ENCODE data around the gene PSMD13. TPM values are rescaled to one million over a fixed set of nuclear protein-coding genes. Genes with fewer than 3 reads are reported as not detected.
"Not testable (repeated sequence)": the region's sequence is repeated elsewhere in the genome, so short reads cannot be mapped to it uniquely, and the experiment has no call there.

PSMD13 gene
- total RNA-seq, 1 donor from 2014 or later: 80.3 TPM

DNA sequence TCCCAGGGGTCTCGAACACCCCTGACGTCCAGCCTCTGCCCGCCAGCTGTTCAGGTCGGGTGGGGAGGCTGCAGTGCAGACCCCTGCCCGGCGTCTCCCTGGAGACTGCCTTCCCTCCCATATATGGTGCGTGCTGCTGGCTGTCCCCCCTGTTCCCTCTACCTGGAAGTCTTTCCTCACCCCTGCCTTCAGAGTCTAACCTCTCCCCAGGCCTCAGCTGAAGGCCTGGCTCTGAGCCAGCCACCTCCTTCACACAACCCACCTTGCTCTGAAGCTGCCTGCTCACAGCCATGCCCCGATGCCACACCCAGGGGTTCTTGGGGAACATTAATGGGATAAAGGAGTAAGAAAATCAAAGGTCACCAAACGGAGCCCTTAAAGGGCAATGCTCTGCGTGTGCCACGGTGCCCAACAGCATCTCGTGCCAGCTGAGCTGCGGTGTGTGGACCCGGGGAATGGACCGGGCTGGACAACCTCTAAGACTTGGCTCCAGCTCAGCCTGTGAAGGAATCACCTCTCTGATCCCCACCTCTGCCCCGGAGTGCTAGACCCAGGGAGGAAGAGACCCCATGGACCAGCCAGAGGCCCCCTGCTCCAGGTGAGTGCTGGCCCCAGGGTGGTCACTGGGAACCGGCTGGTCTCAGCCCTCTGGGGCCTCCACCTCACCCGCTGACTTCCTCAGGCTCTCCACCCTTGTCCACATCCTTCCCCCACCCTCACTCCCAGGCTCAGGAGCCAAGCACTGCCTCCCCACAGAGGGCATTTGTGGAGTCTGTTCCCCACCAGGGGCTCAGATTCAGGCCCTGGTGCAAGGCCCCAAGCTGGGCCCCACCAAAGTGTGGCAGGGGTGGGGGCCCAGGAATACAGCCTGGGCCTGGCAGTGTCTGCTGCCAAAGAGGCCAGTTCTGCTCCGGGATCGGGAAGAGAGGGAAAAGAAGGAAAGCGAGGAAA is 41.5 kb downstream of the PSMD13 start, which contains the start of gene NLRP6:
Gene NLRP6, plus strand, starts transcription at position 407 of the 951 bp plus-strand sequence. Its CDS starts 163 bp downstream, at position 570.
- DNase-seq: no peak

DNA sequence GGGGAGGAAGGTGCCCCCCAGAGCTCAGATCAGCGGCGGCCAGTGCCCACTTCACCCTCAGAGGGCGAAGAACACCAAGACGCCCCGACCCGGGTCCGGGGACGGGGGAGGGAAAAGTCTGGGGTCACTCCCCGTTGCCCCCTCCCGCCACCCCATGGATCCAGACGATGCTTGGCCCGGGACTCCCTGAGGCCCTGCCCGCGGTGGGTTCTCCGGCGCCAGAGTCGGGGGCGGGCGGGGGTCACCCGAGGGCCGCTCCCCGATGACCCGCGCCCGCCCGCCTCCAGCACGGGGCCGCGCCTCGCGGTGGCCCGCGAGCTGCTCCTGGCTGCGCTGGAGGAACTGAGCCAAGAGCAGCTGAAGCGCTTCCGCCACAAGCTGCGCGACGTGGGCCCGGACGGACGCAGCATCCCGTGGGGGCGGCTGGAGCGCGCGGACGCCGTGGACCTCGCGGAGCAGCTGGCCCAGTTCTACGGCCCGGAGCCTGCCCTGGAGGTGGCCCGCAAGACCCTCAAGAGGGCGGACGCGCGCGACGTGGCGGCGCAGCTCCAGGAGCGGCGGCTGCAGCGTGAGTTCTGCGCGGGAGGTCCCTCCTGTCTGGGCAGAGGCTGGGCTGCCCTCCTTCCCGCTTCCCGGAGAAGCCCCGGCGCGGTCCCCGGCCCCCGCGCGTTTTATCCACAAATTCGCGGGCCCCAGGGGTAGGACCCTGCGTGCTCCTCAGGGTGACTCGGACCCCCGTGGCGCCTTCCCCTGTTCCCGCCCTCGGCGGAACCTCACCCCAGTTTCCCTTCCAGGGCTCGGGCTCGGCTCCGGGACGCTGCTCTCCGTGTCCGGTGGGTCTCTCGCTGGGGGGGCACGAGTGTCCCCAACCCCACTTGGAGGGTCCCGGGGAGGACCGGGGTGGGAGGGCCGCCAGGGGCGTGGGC is 42.5 kb downstream of the PSMD13 start:
- no peak for DNase-seq

DNA sequence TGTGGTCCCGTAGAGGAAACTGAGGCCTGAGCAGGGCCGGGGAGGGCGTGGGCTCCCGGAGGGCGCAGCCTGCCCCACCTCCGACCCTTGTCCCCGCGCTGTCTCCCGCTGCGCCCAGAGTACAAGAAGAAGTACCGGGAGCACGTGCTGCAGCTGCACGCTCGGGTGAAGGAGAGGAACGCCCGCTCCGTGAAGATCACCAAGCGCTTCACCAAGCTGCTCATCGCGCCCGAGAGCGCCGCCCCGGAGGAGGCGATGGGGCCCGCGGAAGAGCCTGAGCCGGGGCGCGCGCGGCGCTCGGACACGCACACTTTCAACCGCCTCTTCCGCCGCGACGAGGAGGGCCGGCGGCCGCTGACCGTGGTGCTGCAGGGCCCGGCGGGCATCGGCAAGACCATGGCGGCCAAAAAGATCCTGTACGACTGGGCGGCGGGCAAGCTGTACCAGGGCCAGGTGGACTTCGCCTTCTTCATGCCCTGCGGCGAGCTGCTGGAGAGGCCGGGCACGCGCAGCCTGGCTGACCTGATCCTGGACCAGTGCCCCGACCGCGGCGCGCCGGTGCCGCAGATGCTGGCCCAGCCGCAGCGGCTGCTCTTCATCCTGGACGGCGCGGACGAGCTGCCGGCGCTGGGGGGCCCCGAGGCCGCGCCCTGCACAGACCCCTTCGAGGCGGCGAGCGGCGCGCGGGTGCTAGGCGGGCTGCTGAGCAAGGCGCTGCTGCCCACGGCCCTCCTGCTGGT is 43.4 kb downstream of the PSMD13 start:
- DNase-seq: no peak

DNA sequence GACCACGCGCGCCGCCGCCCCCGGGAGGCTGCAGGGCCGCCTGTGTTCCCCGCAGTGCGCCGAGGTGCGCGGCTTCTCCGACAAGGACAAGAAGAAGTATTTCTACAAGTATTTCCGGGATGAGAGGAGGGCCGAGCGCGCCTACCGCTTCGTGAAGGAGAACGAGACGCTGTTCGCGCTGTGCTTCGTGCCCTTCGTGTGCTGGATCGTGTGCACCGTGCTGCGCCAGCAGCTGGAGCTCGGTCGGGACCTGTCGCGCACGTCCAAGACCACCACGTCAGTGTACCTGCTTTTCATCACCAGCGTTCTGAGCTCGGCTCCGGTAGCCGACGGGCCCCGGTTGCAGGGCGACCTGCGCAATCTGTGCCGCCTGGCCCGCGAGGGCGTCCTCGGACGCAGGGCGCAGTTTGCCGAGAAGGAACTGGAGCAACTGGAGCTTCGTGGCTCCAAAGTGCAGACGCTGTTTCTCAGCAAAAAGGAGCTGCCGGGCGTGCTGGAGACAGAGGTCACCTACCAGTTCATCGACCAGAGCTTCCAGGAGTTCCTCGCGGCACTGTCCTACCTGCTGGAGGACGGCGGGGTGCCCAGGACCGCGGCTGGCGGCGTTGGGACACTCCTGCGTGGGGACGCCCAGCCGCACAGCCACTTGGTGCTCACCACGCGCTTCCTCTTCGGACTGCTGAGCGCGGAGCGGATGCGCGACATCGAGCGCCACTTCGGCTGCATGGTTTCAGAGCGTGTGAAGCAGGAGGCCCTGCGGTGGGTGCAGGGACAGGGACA is 44.1 kb downstream of the PSMD13 start:
- DNase-seq: no peak

DNA sequence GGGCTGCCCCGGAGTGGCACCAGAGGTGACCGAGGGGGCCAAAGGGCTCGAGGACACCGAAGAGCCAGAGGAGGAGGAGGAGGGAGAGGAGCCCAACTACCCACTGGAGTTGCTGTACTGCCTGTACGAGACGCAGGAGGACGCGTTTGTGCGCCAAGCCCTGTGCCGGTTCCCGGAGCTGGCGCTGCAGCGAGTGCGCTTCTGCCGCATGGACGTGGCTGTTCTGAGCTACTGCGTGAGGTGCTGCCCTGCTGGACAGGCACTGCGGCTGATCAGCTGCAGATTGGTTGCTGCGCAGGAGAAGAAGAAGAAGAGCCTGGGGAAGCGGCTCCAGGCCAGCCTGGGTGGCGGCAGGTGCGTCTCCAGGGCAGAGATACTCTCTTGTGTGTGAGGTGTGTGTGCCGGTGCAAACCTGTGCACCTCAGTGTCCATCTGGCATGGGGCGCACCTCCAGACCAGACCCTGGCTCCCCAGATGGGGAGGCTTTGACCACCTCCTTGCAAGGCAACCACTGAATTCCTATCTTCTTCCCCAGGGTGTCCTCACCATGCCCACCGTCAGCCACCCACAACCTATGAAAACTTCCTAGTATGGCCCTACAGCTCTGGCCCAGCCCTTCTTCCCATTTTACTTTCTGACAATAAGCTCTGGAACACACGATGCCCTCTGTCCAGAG is 44.8 kb downstream of the PSMD13 start:
- no peak for DNase-seq

DNA sequence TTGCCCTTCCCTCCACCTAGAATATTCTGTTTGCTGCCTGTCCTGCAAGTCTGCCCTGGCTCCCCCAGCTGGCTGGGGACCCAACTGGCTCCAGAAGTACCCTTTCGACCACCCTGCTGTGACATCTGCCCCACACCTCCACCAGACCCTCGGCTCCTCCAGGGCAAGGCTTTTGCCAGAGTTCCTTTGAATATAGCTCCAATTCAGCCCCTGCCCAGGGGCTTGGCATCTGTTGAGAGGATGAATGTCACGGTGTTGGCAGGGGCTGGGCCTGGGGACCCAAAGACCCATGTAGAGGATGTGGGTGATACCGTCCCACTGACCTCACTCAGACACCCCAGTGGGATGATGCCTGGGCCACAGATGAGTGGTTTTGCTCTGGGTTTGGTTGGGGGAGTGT is 45.4 kb downstream of the PSMD13 start:
- no peak for DNase-seq

DNA sequence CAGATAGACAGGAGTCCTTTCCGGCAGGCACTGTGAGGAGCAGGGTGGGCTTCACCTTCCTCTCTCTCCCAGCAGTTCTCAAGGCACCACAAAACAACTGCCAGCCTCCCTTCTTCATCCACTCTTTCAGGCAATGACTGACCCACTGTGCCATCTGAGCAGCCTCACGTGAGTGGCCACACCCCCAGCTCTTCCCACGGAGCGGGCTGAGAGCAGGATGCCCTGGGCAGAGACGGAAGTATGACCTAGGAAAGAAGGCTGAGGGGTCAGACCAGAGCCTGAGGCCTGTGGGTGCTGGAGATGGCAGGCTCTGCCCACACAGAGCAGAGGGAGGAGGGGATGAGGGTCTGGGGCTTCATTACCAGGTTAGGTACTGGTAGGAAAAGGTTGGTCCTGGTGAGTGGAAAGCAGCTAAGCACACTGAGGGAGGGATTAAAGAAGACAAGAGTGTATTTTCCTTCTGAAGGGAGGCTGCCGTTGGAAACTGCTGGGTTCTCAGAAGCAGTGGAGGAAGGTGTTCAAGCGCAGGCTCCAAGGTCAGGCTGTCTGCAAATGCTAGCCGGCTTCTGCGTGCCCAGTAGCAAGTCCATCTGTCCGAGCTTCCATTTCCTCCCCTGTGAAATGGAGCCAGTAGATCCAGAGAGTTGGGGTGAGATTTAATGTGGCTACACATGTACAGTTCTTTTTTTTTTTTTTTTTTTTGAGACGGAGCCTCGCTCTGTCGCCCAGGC is 46.0 kb downstream of the PSMD13 start:
- DNase-seq: no peak

DNA sequence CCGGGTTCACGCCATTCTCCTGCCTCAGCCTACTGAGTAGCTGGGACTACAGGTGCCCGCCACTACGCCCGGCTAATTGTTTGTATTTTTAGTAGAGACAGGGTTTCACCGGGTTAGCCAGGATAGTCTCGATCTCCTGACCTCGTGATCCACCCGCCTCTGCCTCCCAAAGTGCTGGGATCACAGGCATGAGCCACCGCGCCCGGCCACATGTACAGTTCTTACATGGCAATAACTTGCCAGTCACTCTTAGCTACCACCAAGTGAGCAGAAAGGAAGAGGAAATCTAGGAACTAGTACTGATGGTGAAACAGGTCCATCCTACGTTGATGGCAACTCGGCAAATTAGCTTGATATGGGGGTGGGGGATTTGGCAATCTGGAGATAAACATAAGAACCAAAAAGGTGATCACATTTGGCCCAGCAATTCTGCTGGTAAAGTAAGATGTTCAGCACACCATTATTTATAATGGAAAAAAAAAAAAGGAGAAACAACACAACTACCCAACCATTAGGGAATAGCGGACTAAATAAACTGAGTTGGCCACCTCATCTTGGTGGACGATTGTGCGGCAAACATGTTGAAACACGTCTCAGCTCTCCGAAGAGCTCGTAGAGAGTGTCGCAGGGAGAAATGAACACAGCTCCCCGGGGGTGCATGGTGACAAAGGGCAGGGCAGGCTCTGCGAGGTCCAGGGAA is 46.8 kb downstream of the PSMD13 start:
- DNase-seq: no peak

DNA sequence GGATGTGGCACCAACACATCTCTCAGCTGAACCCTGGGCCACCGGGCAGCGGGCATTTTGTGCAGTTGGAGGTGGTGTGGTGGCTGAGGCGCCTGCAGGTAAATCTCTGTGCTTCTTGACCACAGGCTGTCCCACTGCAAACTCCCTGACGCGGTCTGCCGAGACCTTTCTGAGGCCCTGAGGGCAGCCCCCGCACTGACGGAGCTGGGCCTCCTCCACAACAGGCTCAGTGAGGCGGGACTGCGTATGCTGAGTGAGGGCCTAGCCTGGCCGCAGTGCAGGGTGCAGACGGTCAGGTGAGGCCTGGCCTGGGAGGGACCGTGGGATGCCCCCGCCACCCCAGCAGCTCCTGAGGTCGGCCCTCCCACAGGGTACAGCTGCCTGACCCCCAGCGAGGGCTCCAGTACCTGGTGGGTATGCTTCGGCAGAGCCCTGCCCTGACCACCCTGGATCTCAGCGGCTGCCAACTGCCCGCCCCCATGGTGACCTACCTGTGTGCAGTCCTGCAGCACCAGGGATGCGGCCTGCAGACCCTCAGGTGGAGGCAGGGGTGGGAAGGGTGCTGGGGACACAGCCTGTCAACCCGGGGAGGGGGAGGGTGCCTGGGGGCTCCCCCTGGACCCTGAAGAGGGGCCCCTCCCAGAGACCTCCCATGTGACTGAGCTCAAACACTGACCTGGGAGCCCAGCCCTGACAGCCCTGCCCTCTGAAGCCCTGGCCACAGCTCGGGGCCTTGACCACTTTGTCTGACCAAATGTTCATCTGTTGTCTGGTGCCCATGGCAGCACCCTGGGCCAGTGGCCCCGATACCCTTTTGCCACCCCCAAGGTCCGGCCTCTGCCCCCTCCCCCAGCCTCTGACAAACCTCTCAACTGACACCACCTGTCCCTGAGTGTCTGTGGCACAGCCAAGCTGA is 47.6 kb downstream of the PSMD13 start:
- no peak for DNase-seq

DNA sequence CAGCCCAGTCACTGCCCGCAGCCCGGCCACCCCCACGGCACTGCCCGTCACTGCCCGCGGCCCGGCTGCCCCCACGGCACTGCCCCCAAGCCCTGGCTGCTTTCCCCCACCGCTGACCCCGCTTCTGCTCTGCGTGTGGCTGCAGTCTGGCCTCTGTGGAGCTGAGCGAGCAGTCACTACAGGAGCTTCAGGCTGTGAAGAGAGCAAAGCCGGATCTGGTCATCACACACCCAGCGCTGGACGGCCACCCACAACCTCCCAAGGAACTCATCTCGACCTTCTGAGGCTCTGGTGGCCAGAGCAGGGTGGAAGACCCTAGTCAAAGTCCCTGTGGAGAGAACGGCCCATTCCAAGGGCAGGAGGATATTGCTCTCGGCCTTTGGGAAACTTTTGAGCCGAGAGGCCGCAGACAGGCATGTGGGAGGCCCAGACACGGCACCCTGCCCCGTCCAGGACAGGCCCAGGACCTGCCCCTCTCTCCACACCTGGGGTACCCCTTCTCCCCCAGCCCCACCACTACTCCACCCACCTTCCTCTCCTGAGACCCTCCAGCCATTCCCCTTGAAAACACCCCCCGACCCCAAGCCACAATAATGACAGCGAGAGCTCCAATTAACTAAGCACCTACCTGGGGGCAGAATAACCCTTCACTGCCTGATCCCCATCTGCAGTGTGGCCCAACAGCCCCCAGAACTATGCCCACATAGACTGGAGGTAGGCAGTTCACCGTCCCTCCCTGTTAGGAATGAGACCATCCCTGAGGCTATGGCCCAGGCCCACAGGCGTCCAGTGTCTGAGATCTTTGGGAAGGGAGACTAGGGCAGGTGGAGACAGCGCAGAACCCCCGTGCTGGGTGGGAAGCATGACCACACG is 48.5 kb downstream of the PSMD13 start:
- no peak for DNase-seq

DNA sequence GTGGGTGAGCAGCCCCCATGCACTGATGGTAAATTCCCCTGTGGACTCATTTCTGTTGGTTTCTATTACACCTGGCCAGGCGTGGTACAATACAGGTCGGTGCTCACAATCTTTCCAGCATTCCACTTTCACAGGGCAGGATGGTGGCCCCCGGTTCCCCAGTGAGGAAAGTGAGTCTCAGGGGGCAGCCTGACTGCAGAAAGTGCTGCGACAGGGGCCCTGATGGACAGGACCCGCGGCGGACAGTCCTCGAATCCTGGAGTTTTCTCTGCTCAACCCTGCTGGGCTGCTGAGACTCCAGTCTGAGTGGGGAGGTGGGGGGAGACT is 49.1 kb downstream of the PSMD13 start:
- DNase-seq: no peak

DNA sequence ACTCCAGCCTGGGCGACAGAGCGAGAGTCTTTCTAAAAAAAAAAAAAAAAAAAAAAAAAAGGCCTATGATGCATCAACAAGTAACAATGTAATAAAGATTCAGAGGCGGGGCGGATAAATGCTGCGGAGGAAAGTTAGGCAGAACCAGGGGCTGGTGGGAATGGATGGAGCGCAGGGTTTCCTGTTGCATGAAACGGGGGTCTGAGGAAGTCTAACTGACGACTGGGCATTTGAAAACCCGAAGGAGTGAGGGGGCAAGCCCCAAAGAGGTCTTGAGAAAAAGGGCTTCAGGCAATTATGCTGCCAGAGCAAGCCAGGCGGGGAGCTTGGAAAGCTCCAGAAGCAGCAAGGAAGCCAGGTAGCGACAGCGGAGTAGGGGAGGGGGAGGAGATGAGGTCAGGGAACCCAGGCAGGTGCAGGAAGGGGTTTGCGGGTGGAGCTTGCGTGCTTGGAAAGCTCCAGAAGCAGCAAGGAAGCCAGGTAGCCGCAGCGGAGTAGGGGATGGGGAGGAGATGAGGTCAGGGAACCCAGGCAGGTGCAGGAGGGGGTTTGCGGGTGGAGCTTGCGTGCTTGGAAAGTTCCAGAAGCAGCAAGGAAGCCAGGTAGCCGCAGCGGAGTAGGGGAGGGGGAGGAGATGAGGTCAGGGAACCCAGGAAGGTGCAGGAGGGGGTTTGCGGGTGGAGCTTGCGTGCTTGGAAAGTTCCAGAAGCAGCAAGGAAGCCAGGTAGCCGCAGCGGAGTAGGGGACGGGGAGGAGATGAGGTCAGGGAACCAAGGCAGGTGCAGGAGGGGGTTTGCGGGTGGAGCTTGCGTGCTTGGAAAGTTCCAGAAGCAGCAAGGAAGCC is 50.4 kb downstream of the PSMD13 start:
- not testable (repeated sequence) for DNase-seq

DNA sequence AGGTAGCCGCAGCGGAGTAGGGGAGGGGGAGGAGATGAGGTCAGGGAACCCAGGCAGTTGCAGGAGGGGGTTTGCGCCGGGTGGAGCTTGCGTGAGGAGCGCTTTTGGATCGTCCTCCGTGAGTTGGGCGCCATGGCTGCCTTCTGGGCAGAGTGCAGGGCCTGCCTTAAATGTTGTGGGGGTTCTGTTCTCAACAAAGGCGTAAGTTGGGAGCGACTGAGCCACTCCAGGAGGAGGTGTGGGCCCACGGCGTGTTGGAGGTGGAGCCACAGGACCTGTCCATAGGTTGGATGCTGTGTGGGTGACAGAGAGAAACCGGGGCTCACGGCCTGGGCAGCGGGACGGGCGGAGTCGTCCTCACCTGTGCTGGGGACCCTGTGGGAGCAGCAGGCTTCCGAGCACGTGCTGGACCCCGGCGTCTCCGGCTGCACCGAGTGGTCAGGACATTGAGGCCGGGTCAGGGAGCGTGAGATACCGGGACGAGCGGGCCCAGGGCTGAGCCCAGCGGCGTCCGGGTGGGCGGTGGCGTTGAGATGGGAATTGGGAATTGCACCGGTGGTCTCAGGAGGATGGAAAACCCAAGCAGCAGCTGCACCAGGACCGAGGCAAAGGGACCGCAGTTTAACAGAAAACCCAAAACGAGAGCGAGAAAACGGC is 51.2 kb downstream of the PSMD13 start:
- DNase-seq: no peak

DNA sequence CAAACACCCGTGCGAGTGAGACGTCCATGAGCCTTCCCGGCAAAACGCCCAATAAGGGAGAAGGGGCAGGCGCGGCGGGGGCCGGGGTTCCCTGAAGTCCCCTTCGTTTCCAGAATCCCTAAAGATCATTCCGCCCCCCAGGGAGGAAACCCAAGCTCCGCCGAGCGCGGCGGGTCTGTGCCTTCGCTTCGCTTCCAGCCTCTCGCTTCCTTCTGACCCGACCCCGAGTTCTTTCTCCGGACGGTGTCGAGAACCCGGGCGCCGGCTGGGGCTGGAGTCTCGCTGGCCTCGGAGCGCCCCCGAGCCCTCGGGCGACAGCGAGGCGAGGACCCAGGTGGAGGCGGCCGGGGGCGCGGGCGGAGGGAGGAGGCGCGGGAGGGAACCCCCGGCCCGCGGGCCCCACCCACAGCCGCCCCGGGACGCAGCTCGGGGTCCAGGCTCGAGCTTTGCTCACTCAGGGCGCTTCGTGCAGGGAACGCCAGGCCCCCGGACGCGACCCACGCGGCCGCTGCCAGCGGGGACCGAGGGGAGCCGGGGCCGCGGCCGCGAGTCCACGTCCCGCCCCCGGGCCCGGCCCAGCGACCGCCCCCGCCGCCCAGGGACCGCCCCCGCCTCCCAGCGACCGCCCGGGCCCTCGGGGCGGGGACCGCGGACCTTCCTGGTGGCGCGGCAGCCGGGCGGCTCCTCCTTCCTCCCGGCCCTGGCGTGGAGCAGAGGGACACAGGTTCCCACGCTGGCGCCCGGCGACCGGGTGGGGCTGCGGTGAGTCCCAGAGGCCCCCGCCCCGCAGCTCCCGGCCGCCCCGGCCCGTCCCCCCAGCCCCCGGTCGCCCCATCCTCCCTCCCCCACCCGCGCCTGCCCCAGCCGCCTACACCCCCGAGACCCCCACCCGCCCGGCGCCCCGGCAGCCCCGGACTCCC is 52.0 kb downstream of the PSMD13 start, which contains the start of gene PGGHG:
Gene PGGHG, plus strand, starts transcription at position 649 of the 920 bp plus-strand sequence. CDS start 691 bp downstream, outside the sequence.
- no peak for DNase-seq

DNA sequence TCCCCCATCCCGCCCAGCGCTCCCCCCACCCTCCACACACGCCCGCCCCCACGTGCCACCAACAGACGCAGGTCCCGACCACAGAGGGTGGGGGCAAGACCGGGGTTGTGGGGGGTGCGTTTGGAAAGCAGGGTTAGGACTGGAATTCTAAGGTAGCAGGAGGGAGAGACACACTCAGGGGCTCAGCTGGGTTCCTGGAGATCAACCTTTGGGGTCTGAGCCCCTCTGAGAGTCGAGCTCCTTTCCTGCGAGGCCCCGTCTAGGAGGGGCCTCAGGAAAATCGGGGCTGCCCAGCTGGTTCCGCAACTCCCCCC is 52.6 kb downstream of the PSMD13 start:
- no peak for DNase-seq
